Ecto neural progenitor cell (in vitro differentiated cells): ENCODE measurements around the gene VRK2.
"Not testable (repeated sequence)": the region's sequence is repeated elsewhere in the genome, so short reads cannot be mapped to it uniquely, and the experiment has no call there.

ENCODE experiments used
- DNase-seq: peaks from one replicate; pipeline ENCODE4 v3.0.0-alpha.2; 2018; ENCODE audit warnings: low spot score

Gene VRK2

DNA sequence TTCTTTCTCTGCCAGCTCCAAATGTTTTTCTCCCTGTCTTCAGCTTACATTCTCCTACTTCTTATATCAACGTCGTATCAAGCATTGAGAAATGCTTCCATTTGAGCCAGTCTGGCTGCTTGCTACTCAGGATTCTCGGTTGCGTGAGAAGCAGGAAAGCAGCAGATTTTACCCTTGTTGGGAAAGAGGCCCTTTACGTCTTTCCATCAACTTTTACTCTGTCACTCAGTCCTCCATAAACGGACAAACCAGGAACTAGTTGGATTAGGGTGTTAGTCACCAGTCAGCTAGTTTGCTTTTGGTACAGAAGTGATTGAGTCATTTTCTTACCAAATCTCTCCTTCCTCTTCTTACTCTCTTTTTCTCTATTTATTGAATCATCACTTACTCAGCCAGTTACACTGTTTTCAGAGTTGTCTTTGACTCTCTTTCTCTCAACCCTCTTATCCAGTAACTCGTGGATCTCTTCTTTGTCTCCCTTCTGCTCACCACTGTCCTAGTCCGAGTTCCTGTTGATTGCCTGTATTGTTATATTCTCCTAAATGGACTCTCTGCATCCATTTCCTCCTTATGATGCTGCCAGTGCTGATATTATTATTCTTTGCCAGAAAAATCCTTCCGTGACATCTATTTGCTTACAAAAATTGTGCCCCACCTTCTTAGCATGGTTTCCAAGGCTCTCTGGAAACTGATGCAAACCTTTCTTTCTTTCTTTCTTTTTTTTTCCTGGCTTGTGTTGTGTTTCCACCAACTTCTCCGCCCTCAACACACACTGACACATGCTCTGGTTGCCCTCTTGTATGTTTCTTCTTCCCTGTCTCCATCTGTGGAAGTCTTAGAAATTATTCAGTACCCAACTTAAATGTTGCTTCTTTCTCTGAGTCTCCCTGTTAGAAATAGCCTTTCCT, 61.5 kb downstream of the VRK2 start:
- no peak for DNase-seq

DNA sequence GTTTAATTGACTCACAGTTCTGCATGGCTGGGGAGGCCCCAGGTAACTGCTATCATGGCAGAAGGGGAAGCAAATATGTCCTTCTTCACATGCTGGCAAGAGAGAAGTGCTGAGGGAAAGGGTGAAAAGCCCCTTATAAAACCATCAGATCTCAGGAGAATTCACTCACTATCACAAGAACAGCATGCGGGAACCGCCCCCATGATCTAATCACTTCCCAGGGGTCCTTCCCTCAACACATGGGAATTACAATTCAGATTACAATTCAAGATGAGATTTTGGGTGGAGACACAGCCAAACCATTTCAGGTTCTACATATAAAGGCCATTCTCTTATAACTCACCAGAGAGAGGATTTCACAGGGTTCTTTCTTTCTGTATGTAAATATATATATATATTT, 62.9 kb downstream of the VRK2 start:
- DNase-seq = no peak

DNA sequence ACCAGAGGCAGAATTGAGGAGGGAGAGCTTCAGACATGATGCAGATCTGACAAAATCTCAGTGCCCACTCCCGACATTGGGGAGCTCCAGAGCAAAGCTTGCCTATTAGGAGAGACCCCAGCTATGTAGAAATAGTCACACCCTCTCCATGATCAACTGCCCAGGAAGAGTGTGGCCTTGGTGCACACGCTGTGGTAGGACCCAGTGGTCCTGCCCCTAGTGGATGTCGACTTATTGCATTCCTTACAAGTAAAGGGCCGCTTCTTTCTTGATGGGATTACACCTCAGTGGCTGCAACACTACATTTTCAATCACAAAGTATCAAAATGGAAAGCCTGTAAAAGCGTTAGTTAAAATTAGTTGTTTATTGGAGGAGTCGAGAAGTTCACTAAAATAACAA, 64.2 kb downstream of the VRK2 start:
- DNase-seq = no peak

DNA sequence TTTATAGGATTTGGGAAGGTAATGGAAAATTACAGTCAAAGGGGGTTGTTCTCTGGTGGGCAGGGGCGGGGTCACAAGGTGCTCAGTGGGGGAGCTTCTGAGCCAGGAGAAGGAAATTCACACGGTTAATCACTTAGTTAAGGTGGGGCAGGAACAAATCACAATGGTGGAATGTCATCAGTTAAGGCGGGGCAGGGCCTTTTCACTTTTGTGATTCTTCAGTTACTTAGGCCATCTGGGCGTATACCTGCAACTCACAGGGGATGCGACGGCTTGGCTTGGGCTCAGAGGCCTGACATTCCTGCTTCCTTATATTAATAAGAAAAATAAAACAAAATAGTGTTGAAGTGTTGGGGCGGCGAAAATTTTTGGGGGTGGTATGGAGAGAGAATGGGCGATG, 67.0 kb downstream of the VRK2 start:
- not testable (repeated sequence) for DNase-seq

DNA sequence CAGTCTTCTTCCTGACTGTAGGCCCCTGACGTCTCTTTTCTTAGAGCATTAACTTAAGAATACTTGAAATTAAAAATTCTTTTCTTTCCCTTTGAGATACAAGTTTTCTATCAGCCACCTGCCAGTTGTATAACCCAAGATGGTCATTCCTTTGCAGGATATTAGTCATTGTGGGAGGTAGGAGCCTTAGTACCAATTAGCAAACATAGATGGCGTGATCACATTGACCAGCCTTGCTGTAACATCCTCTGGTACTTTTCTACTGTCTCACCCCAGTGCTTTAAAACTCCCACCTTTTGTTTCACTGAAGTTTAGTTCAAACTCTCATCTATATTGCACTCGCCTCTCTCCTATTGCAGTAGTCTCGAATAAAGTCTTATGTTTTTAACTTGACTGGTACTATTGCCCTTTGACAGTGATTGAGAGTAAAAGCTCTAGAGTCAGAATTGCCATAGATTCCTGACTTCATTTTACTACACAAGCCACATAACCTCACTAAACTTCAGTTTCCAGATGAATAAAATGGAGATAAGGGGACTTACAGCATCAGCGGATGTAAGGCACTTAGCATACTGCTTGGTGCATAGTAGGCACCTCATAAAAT, 74.1 kb downstream of the VRK2 start:
- DNase-seq = no peak

DNA sequence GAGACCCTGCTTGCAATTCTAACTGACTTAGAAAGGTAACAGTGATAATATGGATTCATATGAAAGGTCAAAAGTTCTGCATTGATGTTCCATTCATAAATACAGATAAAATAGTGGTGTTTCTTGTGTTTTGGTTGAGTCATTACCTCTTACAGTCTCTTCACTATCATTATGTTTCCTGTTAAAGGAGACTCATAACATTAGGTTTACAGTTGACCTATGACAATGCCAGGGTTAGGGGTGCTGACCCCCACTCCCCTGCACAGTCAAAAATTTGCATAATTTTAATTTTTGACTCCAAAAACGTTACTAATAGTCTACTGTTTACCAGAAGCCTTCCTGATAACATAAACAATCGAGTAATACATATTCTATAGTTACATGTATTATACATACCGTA, 75.4 kb downstream of the VRK2 start:
- no peak for DNase-seq

DNA sequence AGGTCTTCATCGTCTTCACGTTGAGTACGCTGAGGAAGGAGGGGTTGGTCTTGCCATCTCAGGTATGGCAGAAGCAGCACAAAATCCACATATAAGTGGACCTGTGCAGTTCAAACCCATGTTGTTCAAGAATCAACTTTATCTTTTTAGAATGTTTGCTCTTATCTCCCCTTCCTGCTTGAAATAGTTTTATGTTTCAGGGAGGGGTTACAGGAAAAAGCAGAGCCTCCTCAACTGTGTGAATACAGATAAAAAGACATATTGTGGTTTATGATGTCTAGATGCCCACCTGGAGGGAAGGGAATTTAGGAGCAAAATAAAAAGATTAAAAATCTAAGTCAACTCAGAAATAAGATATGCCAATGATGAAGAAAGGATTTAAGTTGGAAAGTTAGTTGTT, 75.9 kb downstream of the VRK2 start:
- DNase-seq = no peak

DNA sequence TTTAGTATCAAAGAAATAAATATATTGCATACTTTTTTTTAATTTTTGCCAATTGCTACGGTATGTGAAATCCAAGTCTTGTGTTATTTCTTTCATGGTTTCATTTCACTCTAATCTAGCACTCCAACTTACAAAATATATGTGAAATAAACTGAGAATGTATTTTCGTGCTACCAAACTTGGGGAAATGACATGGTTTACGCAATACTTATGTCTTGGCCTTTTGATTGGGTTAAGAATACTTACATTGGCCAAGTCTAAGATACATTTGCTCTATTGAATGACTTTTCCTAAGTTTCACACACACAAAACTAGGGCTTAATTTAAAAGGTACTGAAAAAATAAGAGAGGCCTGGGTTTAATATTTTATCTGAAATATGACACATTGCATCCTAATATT, 80.5 kb downstream of the VRK2 start:
- DNase-seq = no peak

DNA sequence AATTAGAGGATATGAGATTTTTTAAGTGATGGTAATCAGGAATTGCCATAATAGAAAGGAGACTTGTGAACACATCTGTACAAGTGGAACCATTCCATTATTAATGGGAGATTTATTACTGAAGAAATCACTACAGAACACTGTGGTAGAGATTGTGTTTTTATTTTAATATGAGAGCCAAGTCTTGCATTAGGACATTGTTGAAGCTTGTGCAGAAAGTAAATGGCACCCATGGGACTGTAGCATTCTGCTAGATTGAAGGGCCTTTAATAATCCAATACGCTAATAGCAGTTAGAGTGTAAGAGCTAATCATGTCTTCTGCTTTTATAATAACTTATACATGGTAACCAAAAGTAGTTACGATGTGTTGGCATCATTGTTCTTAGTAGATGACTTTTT, 83.6 kb downstream of the VRK2 start:
- no peak for DNase-seq

DNA sequence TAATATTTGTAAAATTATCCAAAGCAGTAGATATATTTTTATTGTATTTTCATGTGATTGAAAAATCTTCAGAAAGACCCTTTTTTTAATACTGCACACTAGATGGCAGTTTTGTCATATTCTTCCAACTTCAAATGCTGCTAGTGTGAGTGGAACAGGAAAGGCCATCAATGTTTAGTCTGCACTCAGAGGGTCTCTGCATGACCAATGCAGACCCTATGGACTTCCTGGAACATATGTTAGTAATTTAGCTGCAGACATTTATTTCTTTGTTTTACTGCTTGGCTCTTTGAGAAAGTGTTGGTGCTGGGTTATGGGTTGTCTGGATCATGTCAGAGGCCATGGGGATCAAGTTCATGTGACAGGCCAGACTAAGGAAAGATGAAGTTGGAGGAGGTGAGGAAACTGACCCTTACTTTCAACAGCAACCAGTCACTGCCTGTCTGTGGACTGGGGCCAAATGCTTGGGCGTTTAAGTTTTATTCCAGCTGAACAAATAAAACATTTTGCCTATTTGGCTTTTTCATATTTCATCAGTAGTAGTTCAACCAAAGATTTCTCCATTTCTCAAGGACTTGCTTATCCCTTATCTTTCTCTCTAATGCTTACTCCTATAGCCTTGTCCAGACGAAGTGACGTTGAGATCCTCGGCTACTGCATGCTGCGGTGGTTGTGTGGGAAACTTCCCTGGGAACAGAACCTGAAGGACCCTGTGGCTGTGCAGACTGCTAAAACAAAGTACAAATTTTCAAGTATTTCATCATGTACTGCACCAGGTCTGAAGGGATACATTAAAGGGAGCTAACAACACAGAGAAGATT, 84.8 kb downstream of the VRK2 start:
- no peak for DNase-seq

DNA sequence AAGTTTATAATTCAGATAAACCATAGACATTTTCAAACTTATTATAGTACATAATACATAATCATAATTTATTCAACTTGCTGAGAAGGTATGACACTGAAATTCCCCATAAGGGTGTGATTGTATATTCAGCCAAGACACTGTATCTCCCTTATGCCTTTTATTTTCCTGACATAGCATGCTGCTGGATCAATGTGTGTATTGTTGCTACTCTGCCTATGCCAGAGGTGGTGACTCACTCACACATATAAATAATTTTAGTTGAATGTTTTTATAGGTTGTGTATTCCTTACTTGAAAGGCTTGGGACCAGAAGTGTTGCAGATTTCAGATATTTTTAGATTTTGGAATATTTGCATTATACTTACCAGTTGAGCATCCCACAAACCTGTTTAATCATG, 86.8 kb downstream of the VRK2 start:
- DNase-seq = no peak

DNA sequence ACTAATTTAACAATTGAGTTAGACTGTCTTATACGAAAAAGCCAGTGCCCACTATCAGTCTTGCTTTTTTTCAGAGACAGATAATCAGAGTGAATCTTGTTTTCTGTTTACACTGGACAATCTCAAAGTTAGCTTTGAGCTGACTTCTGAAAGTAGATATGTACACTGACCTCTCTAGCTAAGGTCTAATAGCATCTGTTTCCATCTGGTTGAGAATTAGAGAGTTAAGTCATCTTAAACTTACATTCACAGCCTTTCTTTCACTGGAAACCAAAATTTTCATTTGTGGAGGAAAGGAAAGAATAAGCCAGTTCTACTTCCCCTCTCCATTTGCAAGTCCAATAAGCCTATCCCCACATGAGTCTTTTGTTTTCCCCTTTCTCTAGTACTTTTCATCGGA, 89.3 kb downstream of the VRK2 start:
- DNase-seq = no peak

DNA sequence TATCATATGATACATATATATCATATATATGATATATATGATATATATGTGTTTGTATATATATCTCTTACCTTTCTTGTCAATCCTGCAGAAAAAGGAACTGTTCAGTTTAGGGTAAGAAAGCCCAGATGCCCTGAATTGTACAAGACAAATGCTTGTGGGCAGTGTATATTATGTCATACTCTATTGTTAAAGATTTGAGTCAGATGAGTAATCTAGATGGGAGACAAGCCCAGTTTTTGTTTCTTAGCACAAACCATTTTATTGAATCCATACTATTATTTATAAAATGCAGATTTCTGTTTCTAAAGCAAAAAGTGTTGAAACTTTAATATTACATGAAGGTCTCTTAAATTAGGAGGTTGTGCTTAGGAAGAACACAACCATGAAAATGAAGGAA, 90.6 kb downstream of the VRK2 start:
- DNase-seq = no peak

DNA sequence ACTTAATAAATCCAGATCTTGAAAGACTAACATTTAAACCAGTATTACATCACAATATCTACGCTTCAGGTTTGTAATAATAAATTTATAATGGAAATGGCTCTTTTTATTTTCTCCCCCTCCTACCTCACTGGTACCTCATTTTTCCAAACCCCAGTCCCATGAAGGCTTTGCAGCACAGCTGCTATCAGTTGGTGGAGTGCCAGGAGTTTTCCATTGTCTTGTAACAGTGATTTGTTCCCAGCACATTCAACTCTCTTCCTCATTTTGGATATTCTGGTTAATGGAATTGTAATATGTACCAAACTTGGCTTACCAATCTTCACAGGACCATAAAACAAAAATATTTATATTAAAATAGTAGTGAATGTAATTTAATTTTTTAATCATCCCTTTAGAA, 91.2 kb downstream of the VRK2 start:
- no peak for DNase-seq

DNA sequence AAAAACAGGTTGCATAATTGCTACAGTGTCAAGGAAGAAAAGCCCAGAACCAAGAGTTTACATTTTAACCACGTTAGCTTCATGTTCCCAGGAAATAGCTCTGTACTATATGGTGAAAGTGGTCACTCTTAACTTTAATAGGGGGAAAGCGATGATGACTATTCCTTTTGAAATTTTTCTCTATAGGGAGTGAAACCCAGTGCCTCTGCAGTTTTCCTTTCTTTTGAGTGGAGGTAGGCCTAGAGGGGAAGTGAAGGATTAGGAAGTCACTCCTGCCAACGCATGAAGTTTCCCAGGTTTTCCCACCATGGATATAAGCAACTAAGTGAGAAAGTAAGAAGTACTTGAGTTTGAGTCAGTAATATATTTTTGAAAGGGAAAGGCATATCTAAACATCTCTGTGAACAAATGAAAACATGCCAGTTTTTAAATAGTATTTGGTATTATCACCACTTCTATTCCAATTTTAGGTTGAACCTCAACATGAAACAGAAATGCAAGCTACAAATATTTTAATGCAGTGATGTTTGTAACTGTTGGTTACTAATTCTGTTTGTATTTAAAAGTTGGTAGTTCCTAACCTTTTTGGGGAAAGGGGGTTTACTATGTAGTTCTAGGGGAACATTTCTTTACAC, 91.9 kb downstream of the VRK2 start:
- DNase-seq = no peak

DNA sequence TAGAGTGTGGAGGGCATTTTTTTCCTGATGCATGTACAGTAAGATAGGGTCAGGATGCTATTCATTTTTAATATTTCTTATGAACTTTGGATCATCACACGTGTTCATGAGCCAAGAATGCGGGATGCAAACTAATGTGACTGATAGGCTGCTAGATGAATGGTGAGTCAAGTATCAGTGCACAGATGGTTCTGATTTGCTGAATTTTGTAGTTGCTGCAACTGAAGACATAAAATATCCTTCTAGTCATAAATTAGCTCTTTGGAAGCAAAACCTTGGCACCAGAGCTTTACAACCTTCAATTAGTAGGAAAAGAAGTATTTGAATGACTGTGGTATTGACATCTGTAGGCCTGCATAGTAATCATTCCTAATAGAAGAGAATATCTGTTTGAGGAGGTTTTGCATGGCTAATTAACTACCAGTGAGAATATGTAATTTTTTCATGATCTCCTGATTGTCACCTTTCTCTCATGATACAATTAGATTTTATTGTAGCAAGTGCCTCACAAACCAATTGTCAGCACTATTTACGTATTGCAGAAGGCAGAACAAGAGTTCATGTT, 94.0 kb downstream of the VRK2 start:
- no peak for DNase-seq

DNA sequence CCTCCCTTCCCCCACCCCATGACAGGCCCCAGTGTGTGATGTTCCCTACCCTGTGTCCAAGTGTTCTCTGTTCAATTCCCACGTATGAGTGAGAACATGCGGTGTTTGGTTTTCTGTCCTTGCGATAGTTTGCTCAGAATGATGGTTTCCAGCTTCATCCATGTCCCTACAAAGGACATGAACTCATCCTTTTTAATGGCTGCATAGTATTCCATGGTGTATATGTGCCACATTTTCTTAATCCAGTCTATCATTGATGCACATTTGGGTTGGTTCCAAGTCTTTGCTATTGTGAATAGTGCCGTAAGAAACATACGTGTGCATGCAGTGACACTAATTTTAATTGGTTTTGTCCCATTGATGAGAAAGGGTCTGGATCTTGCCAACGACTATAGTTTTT, 99.2 kb downstream of the VRK2 start:
- not testable (repeated sequence) for DNase-seq

DNA sequence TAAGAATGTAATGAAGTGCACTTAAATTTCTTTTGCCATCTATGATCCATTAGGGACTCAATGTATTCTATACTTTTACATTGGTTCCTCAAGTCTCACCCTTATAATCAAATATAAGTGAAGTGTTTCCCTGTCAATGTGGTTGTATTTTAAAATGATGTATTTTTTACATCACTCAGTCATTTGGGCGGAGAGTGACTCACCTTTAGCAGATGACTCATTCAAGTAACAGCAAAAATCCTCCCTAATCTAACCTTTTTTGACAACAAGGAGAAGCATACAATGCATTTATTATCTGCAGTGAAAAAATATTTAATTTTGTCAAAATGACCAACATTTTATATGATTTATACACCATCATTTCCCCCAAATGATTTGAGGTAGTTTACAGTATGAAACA, 100.1 kb downstream of the VRK2 start:
- DNase-seq = no peak

DNA sequence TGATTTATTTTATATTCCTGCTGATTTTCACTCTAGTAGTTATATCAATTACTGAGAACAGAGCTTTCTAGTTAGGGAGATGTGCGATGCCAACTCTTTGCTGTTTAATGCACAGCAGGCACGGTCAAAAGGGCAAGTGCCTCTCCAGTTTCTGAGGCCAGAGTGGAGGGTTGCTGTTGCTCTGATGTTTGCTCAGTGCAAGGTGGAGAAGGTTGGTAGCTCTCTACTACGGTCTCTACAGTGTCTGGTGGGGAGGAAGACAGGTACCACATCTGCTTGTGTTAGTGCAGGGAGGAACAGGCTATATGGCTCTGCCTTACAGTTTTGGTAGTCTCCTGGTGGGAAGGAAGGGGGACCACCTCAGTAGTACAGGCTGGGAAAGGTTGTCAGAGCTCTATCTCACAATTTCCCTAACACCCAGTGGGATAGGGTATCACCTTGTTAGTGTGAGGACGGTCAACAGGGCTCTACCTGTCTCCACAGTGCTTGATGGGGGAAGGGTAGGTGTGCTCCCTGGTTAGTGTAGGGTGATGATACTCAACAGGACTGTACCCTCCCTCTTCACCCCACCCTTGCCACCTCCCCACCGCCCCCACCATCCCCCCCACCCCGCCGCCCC, 108.7 kb downstream of the VRK2 start:
- DNase-seq = no peak

DNA sequence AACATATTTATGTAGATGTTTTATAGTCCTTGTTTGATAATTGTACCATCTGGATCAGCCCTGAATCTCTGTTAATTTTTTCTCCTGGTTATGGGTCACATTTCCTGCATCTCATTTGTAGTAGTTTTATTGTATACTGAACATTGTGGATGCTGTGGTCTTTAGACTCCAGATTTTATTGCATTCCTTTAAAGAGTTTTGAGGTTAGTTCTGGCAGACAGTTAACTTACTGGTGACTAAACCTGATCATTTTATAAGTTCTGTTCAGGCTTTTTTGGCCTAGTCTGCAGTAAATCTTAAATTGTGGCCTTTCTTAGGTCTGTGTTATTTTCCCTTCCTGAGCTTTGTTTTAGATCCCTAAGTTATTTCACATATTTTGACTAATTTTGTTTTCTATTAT, 110.2 kb downstream of the VRK2 start:
- no peak for DNase-seq

DNA sequence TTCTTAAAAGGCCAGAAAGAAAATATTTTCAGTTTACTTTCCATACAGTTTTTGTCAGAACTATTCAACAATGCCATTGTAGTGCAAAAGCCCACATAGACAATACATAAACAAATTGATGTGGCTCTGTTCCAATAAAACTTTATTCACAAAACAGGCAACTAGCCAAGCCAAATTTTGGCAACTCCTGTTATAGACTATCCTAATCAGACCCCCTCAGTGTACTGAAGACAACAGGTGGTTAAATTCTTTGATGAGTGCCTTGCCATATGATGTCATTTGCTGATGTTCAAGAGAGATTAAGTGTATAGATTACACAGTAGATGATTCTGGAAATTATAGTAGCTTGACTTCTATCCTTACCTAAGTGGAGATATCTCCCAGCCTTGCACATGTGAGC, 111.1 kb downstream of the VRK2 start:
- DNase-seq = no peak

DNA sequence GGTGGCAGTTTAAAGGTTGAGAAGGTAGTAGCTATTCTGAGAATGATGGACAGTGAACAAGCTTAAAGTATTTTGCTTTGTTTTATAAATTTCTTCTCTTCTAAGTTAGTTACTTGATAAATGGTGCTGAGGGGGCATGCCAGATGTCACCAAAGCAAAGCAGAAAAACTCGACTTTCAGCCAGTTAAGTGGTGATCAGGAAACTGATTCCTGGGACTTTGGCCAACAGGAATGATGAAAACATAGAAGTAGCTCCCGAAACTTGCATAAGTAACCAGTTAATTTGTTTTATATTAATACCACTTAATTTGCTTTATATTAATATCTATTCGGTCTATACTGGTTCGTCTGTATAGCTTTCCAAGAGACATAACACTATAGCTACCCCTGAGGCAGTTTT, 111.9 kb downstream of the VRK2 start:
- no peak for DNase-seq
